C4-2B (cell line): ENCODE data around the gene NEAT1.

Experiments used
- CTCF ChIP-seq: fragments of 450-650 bp; conservative IDR thresholded peaks from 2 replicates; pipeline ENCODE4 v1.5.1; 2017; ENCODE audit warnings: mild to moderate bottlenecking
- ZFX ChIP-seq: fragments of 450-650 bp; IDR thresholded peaks from 2 replicates; pipeline ENCODE4 v1.6.1; 2017

DNA sequence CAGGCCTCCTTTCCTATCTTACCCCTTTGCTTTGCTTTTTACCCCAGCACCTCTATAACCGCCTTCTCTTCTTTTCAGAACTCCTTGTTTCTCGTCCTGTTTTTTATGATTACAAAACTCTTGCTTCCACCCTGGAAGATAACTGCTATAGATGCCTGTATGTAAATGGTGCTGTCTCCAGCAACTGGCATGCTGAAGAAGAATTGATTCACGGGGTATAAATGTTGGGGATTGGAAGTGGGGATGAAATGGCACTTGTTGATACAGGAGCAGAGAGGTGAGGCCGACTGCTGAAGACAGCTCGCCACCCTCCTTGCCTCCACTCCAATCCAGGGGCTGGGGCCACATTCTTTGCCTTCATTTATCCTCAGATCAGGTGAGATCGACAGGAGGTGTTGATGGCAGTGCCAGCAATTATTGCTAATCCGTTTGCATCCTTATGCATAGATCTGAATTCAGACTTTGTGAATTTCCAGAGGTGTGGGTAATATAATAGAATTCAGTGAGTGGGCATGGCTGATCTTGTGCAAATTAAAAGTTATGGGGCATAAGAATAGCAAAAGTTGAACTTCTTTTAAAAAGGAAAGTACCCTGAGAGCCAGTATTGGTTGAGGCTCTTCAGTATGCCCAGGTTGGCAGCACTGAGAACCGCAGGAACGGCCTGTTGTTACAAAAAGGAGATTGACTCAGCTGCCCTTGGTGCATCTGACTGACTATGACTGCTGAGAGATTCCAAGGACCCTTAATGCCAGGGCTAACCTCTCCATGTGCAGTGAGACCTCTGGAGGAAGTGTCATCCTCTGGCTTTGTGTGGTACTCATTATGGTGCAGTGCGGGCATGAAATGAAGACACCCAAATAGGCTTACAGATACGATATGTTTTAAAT, 5.3 kb downstream of the NEAT1 start:
- TF ChIP-seq CTCF (no peak), ZFX (no peak)
